MM.1S (cell line): Measurements from ENCODE around the gene CCND1.

Source experiments
- CTCF ChIP-seq: fragments of 300-600 bp; sonication (generic); IDR thresholded peaks from 2 replicates; pipeline ENCODE4 v1.5.1; 2016; ENCODE audit warnings: antibody characterized with exemption, low read length, mixed read lengths
- EZH2 ChIP-seq: fragments of 300-600 bp; sonication (generic); optimal IDR thresholded peaks from 2 replicates; pipeline ENCODE3; 2017; ENCODE audit warnings: low read depth, mild to moderate bottlenecking, antibody characterized with exemption, low read length, mixed read lengths
- EZH2phosphoT487 ChIP-seq: fragments of 300-600 bp; sonication (generic); IDR thresholded peaks from 2 replicates; pipeline ENCODE4 v1.6.1; 2018; ENCODE audit warnings: antibody characterized with exemption, low read length

GRCh38 chr11:69686452-69686851 lies 45.5 kb downstream of the CCND1 start:
- TF ChIP-seq EZH2phosphoT487 (no peak), CTCF (no peak), EZH2 (no peak)
